A673 (cell line): ENCODE measurements around the gene TAS1R1.

Experiments
- CTCF ChIP-seq: fragments of 300-800, 200-600 bp; sonication (generic); conservative IDR thresholded peaks from 2 replicates; pipeline ENCODE4 v1.5.1; 2017; ENCODE audit warnings: low read depth, mild to moderate bottlenecking, antibody characterized with exemption, low read length, moderate library complexity, mixed read lengths
- EZH2 ChIP-seq: fragments of 200-600 bp; sonication (generic); IDR thresholded peaks from 2 replicates; pipeline ENCODE4 v1.6.1; 2017; ENCODE audit warnings: borderline replicate concordance, low read depth, mild to moderate bottlenecking, mixed read lengths, antibody characterized with exemption, low read length; ENCODE audit not compliant: poor library complexity, severe bottlenecking

GRCh38 chr1:6544831-6545230 is 10.3 kb upstream of the TAS1R1 start:
- no peak for TF ChIP-seq CTCF
- TF ChIP-seq EZH2, result no peak
